CD4-positive, CD25-positive, alpha-beta regulatory T cell (primary cell): Measurements from ENCODE around the gene METTL23. TPM values are rescaled to one million over a fixed set of nuclear protein-coding genes. Genes with fewer than 3 reads are reported as not detected.
"Not testable (repeated sequence)": the region's sequence is repeated elsewhere in the genome, so short reads cannot be mapped to it uniquely, and the experiment has no call there.

Source experiments
- ATAC-seq, 2 donors: fragments of 150-1000 bp; cut with Tn5 transposase; one replicate each; pipeline ENCODE4 v1.10.0; 2021; ENCODE audit warnings: low read depth in 2 of 2, moderate number of reproducible peaks in 2 of 2, moderate library complexity in 1 of 2
- DNase-seq, 3 donors: peaks; one replicate each; pipeline versions ENCODE4 v3.0.0 to v3.0.0-alpha.2; 2012 to 2022; ENCODE audit warnings: mixed read lengths in 1 of 3
- H3K27ac ChIP-seq: one replicate; pipeline ENCODE4 v1.7.0; 2013; ENCODE audit warnings: mild to moderate bottlenecking, low read length; ENCODE audit not compliant: insufficient read depth, poor library complexity, severe bottlenecking
- H3K27me3 ChIP-seq: one replicate; pipeline ENCODE4 v1.7.0; 2013; ENCODE audit warnings: low read length; ENCODE audit not compliant: control insufficient read depth, insufficient read depth
- H3K36me3 ChIP-seq: one replicate; pipeline ENCODE4 v1.7.0; 2013; ENCODE audit warnings: mild to moderate bottlenecking, low read length, moderate library complexity; ENCODE audit not compliant: control insufficient read depth, insufficient read depth
- H3K4me1 ChIP-seq: 2 replicates; pipeline ENCODE4 v1.7.0; 2013; ENCODE audit warnings: mild to moderate bottlenecking, low read length; ENCODE audit not compliant: insufficient read depth, control insufficient read depth, poor library complexity, severe bottlenecking
- H3K4me3 ChIP-seq: one replicate; pipeline ENCODE4 v1.7.0; 2013; ENCODE audit warnings: low read depth, mild to moderate bottlenecking, low read length, moderate library complexity
- H3K9me3 ChIP-seq, 2 experiments: 1 replicate in 1 of 2; 2 replicates in 1 of 2; pipeline ENCODE4 v1.7.0; 2013; ENCODE audit warnings: low read length in 2 of 2, mild to moderate bottlenecking in 1 of 2, moderate library complexity in 1 of 2; ENCODE audit not compliant: control insufficient read depth in 2 of 2
- H3K27ac Mint-ChIP-seq, 3 donors: one replicate each; pipeline ENCODE4 v1.8.0; 2020 to 2022; ENCODE audit warnings: mild to moderate bottlenecking in 3 of 3, mixed read lengths in 3 of 3, moderate library complexity in 2 of 3
- H3K27me3 Mint-ChIP-seq: one replicate; pipeline ENCODE4 v1.8.0; 2022; ENCODE audit warnings: mild to moderate bottlenecking, mixed read lengths
- H3K36me3 Mint-ChIP-seq: one replicate; pipeline ENCODE4 v1.8.0; 2020; ENCODE audit warnings: mixed read lengths
- H3K4me1 Mint-ChIP-seq, 4 donors: one replicate each; pipeline ENCODE4 v1.8.0; 2020 to 2022; ENCODE audit warnings: mixed read lengths in 4 of 4, mild to moderate bottlenecking in 1 of 4
- H3K4me3 Mint-ChIP-seq, 4 donors: one replicate each; pipeline ENCODE4 v1.8.0; 2020 to 2022; ENCODE audit warnings: mild to moderate bottlenecking in 4 of 4, mixed read lengths in 4 of 4, moderate library complexity in 3 of 4
- H3K9me3 Mint-ChIP-seq, 7 donors: one replicate each; pipeline ENCODE4 v1.8.0; 2020 to 2022; ENCODE audit warnings: mixed read lengths in 7 of 7, mild to moderate bottlenecking in 3 of 7, moderate library complexity in 2 of 7
- polyA plus RNA-seq, 4 donors: library from polyadenylated mRNA; unstranded; fragments of 300-500 nt; fragmentation: Illumina TruSeq; gene quantifications; one replicate each; pipeline ENCODE4 v1.2.3, GENCODE V29; 2021
- total RNA-seq: library from RNA; stranded (reverse); gene quantifications from one replicate; pipeline ENCODE4 v1.2.3, GENCODE V29; 2022

Gene METTL23
- total and polyA plus RNA-seq, 5 donors from 2014 or later = 44.1 to 175 (median 155) TPM

DNA sequence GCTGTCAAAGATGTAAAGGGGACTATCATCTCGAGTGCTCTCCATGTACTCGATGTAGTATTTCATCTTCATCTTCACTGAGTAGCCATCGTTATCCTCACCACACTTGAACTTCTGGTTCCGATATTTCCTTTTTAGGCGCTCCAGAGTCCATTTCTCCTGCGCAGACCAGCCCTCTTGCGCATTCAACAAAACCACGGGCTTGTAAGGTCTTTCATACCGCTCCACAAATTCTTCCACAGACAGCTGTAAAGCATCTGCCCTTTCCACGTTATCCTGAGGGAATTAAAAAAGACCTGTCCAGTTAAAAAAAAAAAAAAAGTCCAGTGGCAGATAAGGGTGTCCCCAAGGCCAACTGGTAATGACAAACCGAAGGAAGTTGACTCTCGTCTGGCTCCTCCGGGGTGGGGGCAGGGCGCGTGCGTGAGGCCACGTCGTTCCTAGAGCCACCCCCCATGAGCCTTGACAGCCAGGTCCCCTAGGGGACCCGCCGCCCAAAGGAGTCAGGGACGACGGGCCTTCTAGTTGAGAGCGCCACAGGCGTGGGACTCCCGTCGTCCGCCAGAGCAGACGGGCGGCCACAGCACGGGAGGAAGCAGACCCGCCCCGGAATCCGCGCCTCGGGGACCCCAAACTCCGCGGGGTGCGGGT, 934 bp upstream of the METTL23 start:
- peak; percentile 53 to 79 (median 60) for DNase-seq
- Mint-ChIP-seq H3K27me3 (no peaks in the 10 kb centered on the region), H3K4me3 (peak overlapping the region; percentile 98 to 100 (median 99)), H3K36me3 (peaks cover 30% of the 10 kb centered on the region), H3K27ac (peak overlapping the region; percentile 94 to 98 (median 96)), H3K9me3 (peaks cover 0 to 4% (median 0%) of the 10 kb centered on the region in 7 donors), H3K4me1 (peaks cover 17 to 85% (median 46%) of the 10 kb centered on the region in 4 donors)
- ATAC-seq = peak; percentile 26 to 31
- Histone ChIP-seq H3K36me3 (peaks cover 36% of the 10 kb centered on the region), H3K27me3 (no peaks in the 10 kb centered on the region), H3K9me3 (no peaks in the 10 kb centered on the region), H3K4me3 (peak overlapping the region; percentile 89), H3K4me1 (peaks cover 49% of the 10 kb centered on the region), H3K27ac (peak overlapping the region; percentile 99)

DNA sequence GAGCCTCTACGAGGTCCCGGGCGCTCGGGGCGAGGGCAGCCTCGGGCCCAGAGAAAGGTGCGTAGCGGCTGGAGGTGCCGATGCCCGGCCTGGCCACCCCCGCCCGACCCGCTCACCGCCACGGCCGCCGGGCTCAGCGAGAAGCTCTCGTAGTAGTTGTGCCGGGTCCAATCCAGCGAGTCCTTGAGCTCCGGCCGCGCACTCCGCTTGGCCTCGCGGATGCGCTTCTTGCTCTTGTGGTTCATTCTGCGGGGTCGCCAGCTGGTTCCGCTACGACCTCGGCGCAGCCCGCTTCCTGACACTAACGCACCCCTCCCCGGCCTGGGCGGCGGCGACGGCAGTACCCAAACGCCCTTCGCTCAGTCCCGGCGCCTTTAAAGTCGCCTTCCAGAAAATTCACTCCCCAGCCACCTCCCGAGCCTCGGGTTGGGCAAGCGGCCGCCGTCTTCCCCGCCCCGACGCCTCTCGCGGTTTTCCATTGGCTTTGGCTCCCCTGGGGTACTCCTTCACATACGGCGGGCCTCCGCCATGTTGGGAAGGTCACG, 336 bp upstream of the METTL23 start, which contains the start of gene JMJD6:
TSS of gene JMJD6 (minus strand) at position 376 of the 545 bp plus-strand sequence. CDS start at position 245, 131 bp downstream.
- DNase-seq (peak in 1 of 3 donors; percentile 98), ATAC-seq (peak; percentile 83 to 86)
- Mint-ChIP-seq H3K27me3 (no peaks in the 10 kb centered on the region), H3K4me1 (peaks cover 17 to 81% (median 46%) of the 10 kb centered on the region in 4 donors), H3K36me3 (peaks cover 27% of the 10 kb centered on the region), H3K4me3 (peak within 1 kb of the TSS; percentile 98 to 100 (median 99)), H3K27ac (peak within 1 kb of the TSS; percentile 98 to 99 (median 99)), H3K9me3 (peaks cover 0 to 4% (median 0%) of the 10 kb centered on the region in 7 donors)
- Histone ChIP-seq H3K36me3 (peaks cover 32% of the 10 kb centered on the region), H3K9me3 (no peaks in the 10 kb centered on the region), H3K4me1 (peaks cover 53% of the 10 kb centered on the region), H3K4me3 (peak within 1 kb of the TSS; percentile 89), H3K27ac (peak within 1 kb of the TSS; percentile 99), H3K27me3 (no peaks in the 10 kb centered on the region)

DNA sequence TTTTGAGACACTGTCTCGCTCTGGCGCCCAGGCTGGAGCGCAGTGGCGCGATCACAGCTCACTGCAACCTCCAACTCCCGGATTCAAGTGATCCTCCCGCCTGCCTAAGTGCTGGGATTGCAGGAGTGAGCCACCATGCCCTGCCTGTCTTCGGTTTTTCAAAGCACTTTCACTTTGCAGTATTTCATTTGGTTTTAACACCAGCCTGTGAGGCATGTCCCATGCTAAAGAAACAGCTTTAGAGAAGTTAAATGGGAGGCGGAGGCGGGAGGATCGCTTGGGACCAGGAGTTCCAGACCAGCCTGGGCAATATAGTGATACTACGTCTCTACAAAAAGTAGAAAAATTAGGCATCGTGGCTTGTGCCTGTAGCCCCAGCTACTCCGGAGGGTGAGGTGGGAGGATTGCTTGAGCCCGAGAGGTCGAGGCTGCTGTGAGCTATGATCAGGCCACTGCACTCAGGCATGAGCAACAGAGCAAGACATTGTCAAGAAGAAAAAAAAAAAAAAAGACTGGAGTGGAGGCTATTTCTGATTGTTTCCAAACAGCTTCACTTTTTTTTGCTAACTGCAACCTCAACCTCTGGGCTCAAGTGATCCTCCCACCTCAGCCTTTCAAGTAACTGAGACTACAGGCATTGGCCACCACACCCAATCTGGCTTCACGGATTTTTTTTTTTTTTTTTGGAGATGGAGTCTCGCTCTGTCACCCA, 1.3 kb downstream of the METTL23 start:
- H3K27ac ChIP-seq = peak overlapping the region; percentile 99
- Mint-ChIP-seq H3K27ac (peak overlapping the region; percentile 98 to 99 (median 98)), H3K4me3 (peak overlapping the region; percentile 98 to 100 (median 99)), H3K4me1 (peaks cover 21 to 86% (median 50%) of the 10 kb centered on the region in 4 donors), H3K36me3 (peaks cover 23% of the 10 kb centered on the region), H3K9me3 (peaks cover 0 to 4% (median 0%) of the 10 kb centered on the region in 7 donors), H3K27me3 (no peaks in the 10 kb centered on the region)
- H3K27me3 ChIP-seq = no peaks in the 10 kb centered on the region
- H3K4me1 ChIP-seq = peaks cover 67% of the 10 kb centered on the region
- DNase-seq = peak in 1 of 3 donors; percentile 43
- peaks cover 35% of the 10 kb centered on the region for H3K36me3 ChIP-seq
- H3K9me3 ChIP-seq = no peaks in the 10 kb centered on the region
- peak overlapping the region; percentile 86 for H3K4me3 ChIP-seq
- ATAC-seq = no peak

DNA sequence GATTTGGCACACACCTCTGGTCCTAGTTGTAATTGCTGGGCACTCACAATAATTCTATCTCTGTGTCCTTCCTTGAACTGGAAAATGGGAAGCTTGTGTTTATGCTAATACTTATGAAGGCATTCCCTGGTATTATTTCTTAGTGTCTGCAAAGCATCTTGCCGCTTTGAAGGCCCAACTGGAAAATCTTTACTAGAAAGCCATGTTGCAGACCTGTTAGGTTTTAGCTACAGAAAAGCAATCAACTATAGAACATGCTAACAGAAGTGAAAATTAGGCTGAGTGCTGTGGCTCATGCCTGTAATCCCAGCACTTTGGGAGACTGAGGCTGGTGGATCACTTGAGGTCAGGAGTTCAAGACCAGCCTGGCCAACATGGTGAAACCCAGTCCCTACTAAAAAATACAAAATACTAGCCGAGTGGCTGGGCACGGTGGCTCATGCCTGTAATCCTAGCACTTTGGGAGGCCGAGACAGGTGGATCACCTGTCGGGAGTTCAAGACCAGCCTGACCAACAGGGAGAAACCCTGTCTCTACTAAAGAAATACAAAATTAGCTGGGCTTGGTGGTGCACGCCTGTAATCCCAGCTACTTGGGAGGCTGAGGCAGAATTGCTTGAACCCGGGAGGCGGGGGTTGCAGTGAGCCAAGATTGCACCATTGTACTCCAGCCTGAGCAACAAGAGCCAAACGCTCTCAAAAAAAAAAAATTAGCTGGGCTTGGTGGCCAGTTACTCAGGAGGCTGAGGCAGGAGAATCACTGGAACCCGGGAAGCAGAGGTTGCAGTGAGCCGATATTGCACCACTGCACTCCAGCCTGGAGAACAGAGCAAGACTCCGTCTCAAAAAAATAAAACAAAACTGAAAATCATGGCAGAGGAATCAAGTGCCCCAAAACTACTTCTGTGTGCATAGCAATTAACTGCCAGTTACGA, 5.4 kb downstream of the METTL23 start:
- Histone ChIP-seq H3K4me3 (peak overlapping the region; percentile 90), H3K27ac (peak overlapping the region; percentile 18)

DNA sequence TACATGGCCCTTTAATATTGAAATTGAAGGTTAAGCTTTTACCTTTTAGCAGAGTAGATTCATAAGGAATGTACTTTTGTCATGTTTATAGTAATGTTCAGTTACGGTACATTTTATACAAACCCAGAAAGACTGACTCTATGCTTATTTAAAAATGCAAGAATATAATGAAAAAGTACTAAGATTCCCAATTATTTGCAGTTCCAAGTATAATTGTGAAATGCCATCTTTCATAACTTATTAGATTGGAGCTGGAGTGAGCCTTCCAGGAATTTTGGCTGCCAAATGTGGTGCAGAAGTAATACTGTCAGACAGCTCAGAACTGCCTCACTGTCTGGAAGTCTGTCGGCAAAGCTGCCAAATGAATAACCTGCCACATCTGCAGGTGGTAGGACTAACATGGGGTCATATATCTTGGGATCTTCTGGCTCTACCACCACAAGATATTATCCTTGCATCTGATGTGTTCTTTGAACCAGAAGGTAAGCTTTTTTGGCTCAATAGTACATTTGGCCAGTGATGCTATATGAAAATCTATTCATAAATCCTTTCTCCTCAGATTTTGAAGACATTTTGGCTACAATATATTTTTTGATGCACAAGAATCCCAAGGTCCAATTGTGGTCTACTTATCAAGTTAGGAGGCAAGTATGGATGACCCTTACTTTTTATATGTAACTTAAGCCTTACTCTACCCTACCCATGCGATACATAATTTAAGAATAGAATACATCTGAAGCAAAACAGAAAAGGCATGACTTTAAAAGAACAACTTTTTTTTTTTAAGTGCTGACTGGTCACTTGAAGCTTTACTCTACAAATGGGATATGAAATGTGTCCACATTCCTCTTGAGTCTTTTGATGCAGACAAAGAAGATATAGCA, 6.3 kb downstream of the METTL23 start:
- H3K4me3 ChIP-seq = peak overlapping the region; percentile 90
- Mint-ChIP-seq H3K27ac (peak overlapping the region; percentile 43 to 99 (median 65)), H3K4me3 (peak overlapping the region; percentile 88 to 97 (median 96)), H3K4me1 (peaks cover 29 to 71% (median 51%) of the 10 kb centered on the region in 4 donors), H3K27me3 (peaks cover 6% of the 10 kb centered on the region), H3K9me3 (peaks cover 0 to 3% (median 0%) of the 10 kb centered on the region in 7 donors), H3K36me3 (peaks cover 44% of the 10 kb centered on the region)
- H3K27ac ChIP-seq = peak overlapping the region; percentile 42
- no peak for DNase-seq
- H3K27me3 ChIP-seq = no peaks in the 10 kb centered on the region
- H3K4me1 ChIP-seq = peaks cover 77% of the 10 kb centered on the region
- peaks cover 51% of the 10 kb centered on the region for H3K36me3 ChIP-seq
- H3K9me3 ChIP-seq = no peaks in the 10 kb centered on the region
- no peak for ATAC-seq

More for the DNA sequence above, 5.4 kb downstream of the METTL23 start:
- Mint-ChIP-seq H3K27ac (peak overlapping the region in 2 of 3 donors; percentile 85 to 99), H3K36me3 (peaks cover 47% of the 10 kb centered on the region), H3K4me3 (peak overlapping the region; percentile 41 to 97 (median 92)), H3K4me1 (peaks cover 35 to 80% (median 57%) of the 10 kb centered on the region in 4 donors)
- not testable (repeated sequence) for H3K9me3 Mint-ChIP-seq, ATAC-seq, H3K9me3 ChIP-seq, DNase-seq, H3K27me3 ChIP-seq, H3K27me3 Mint-ChIP-seq
- peaks cover 51% of the 10 kb centered on the region for H3K36me3 ChIP-seq
- peaks cover 85% of the 10 kb centered on the region for H3K4me1 ChIP-seq

DNA sequence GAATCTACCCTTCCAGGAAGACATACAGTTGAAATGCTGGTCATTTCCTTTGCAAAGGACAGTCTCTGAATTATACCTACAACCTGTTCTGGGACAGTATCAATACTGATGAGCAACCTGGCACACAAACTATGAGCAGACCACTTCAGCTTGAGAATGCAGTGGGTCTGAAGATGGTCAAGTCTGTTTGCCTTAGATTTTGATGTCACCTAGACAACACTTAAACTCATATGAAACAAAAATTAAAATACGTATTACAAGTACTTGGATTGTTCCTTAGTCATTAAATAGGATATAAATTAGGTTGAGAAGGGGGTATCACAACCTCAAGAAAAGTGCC, 6.9 kb downstream of the METTL23 start:
- peaks cover 44% of the 10 kb centered on the region for H3K36me3 Mint-ChIP-seq
- peaks cover 51% of the 10 kb centered on the region for H3K36me3 ChIP-seq

More for the DNA sequence above, 6.9 kb downstream of the METTL23 start:
- Mint-ChIP-seq H3K27ac (peak overlapping the region in 2 of 3 donors; percentile 65 to 99), H3K9me3 (peaks cover 0 to 3% (median 0%) of the 10 kb centered on the region in 7 donors), H3K4me1 (peaks cover 29 to 71% (median 53%) of the 10 kb centered on the region in 4 donors), H3K4me3 (peak overlapping the region; percentile 88 to 97 (median 96)), H3K27me3 (peaks cover 10% of the 10 kb centered on the region)
- ATAC-seq (no peak), DNase-seq (no peak)
- Histone ChIP-seq H3K4me3 (peak overlapping the region; percentile 90), H3K9me3 (no peaks in the 10 kb centered on the region), H3K4me1 (peaks cover 77% of the 10 kb centered on the region), H3K27me3 (no peaks in the 10 kb centered on the region), H3K27ac (peak overlapping the region; percentile 99)
